SK-N-SH treated with all-trans-retinoic acid at 6 μM for 48 hours (cell line): ENCODE data around the gene SIN3B.
"Not testable (repeated sequence)": the region's sequence is repeated elsewhere in the genome, so short reads cannot be mapped to it uniquely, and the experiment has no call there.

Experiments used
- ATAC-seq: fragments of 200-7000 bp; cut with Tn5 transposase; 3 replicates; pipeline ENCODE4 v1.9.1; 2020; ENCODE audit warnings: mild to moderate bottlenecking, moderate library complexity
- ARNTL ChIP-seq: fragments of 450-650 bp; formaldehyde crosslinking; IDR thresholded peaks from 2 replicates; pipeline ENCODE4 v1.5.0; 2020; ENCODE audit warnings: low read depth, mild to moderate bottlenecking, moderate library complexity, borderline replicate concordance
- BACH2 ChIP-seq: fragments of 250-450 bp; sonication (Bioruptor Pico); IDR thresholded peaks from 2 replicates; pipeline ENCODE4 v1.9.0; 2021; ENCODE audit warnings: mild to moderate bottlenecking, borderline replicate concordance
- CREB5 ChIP-seq: fragments of 250-450 bp; sonication (Bioruptor Pico); IDR thresholded peaks from 2 replicates; pipeline ENCODE4 v1.5.1; 2020; ENCODE audit warnings: low read depth, mild to moderate bottlenecking, moderate library complexity
- CSDC2 ChIP-seq: fragments of 250-450 bp; sonication (Bioruptor Pico); IDR thresholded peaks from 2 replicates; pipeline ENCODE4 v1.5.0; 2020; ENCODE audit warnings: mild to moderate bottlenecking, moderate library complexity
- CSRNP3 ChIP-seq: fragments of 250-450 bp; sonication (Bioruptor Pico); IDR thresholded peaks from 2 replicates; pipeline ENCODE4 v1.5.1; 2021; ENCODE audit warnings: mild to moderate bottlenecking, moderate library complexity
- ESRRG ChIP-seq: fragments of 250-450 bp; sonication (Bioruptor Pico); IDR thresholded peaks from 2 replicates; pipeline ENCODE4 v1.6.1; 2021; ENCODE audit warnings: mild to moderate bottlenecking
- GLIS3 ChIP-seq: fragments of 250-450 bp; sonication (Bioruptor Pico); IDR thresholded peaks from 2 replicates; pipeline ENCODE4 v1.5.0; 2020; ENCODE audit warnings: mild to moderate bottlenecking, moderate library complexity
- ISL1 ChIP-seq: fragments of 250-450 bp; sonication (Bioruptor Pico); IDR thresholded peaks from 2 replicates; pipeline ENCODE4 v2.1.2; 2022; ENCODE audit warnings: mild to moderate bottlenecking, moderate library complexity
- OSR1 ChIP-seq: fragments of 250-450 bp; sonication (Bioruptor Pico); IDR thresholded peaks from 2 replicates; pipeline ENCODE4 v1.8.0; 2022; ENCODE audit warnings: moderate library complexity, mild to moderate bottlenecking, inconsistent platforms
- POU6F1 ChIP-seq: fragments of 250-450 bp; sonication (Bioruptor Pico); IDR thresholded peaks from 2 replicates; pipeline ENCODE4 v1.8.0; 2021; ENCODE audit warnings: low read depth, mild to moderate bottlenecking, moderate library complexity, borderline replicate concordance
- PPARA ChIP-seq: fragments of 250-450 bp; sonication (Bioruptor Pico); IDR thresholded peaks from 2 replicates; pipeline ENCODE4 v1.5.0; 2020; ENCODE audit warnings: mild to moderate bottlenecking, borderline replicate concordance
- RARB ChIP-seq: fragments of 250-450 bp; sonication (Bioruptor Pico); IDR thresholded peaks from 2 replicates; pipeline ENCODE4 v1.8.0; 2021; ENCODE audit warnings: mild to moderate bottlenecking, moderate library complexity
- TCF4 ChIP-seq: fragments of 250-450 bp; sonication (Bioruptor Pico); IDR thresholded peaks from 2 replicates; pipeline ENCODE4 v1.8.0; 2021; ENCODE audit warnings: mild to moderate bottlenecking, moderate library complexity, borderline replicate concordance
- TSHZ2 ChIP-seq: fragments of 250-450 bp; sonication (Bioruptor Pico); IDR thresholded peaks from 2 replicates; pipeline ENCODE4 v1.5.0; 2020; ENCODE audit warnings: mild to moderate bottlenecking, moderate library complexity
- ZC3H10 ChIP-seq: fragments of 250-450 bp; sonication (Bioruptor Pico); IDR thresholded peaks from 2 replicates; pipeline ENCODE4 v1.5.1; 2021; ENCODE audit warnings: mild to moderate bottlenecking, moderate library complexity
- ZFP3 ChIP-seq: fragments of 250-450 bp; sonication (Bioruptor Pico); IDR thresholded peaks from 2 replicates; pipeline ENCODE4 v1.5.0; 2020; ENCODE audit warnings: mild to moderate bottlenecking, moderate library complexity
- ZNF565 ChIP-seq: fragments of 450-650 bp; formaldehyde crosslinking; conservative IDR thresholded peaks from 2 replicates; pipeline ENCODE4 v1.5.0; 2020; ENCODE audit warnings: low read depth, mild to moderate bottlenecking, moderate library complexity
- ZNF70 ChIP-seq: fragments of 450-650 bp; formaldehyde crosslinking; IDR thresholded peaks from 2 replicates; pipeline ENCODE4 v1.5.0; 2020; ENCODE audit warnings: mild to moderate bottlenecking, moderate library complexity
- ZNF8 ChIP-seq: fragments of 450-650 bp; formaldehyde crosslinking; IDR thresholded peaks from 2 replicates; pipeline ENCODE4 v1.5.0; 2020; ENCODE audit warnings: mild to moderate bottlenecking, moderate library complexity

SIN3B gene

GRCh38 chr19:16872728-16873127, 43.5 kb downstream of the SIN3B start:
- no peak for ATAC-seq
- TF ChIP-seq ZFP3 (no peak), ZNF8 (no peak), PPARA (CRISPR knock-in tag) (no peak), GLIS3 (CRISPR knock-in tag) (no peak), CREB5 (CRISPR knock-in tag) (no peak), POU6F1 (no peak)

GRCh38 chr19:16873594-16873993, 44.4 kb downstream of the SIN3B start:
- ATAC-seq, result no peak

GRCh38 chr19:16874250-16874977, 45.2 kb downstream of the SIN3B start:
- ATAC-seq, result no peak
- TF ChIP-seq BACH2 (no peak), GLIS3 (CRISPR knock-in tag) (no peak), ARNTL (CRISPR knock-in tag) (no peak), ZC3H10 (CRISPR knock-in tag) (no peak)

More at GRCh38 chr19:16873594-16873993, 44.4 kb downstream of the SIN3B start:
- TF ChIP-seq ZC3H10 (CRISPR knock-in tag) (no peak), ZNF8 (no peak), ISL1 (CRISPR knock-in tag) (no peak), GLIS3 (CRISPR knock-in tag) (no peak), CSRNP3 (CRISPR knock-in tag) (no peak), ZNF70 (CRISPR knock-in tag) (no peak), TSHZ2 (CRISPR knock-in tag) (no peak), CSDC2 (CRISPR knock-in tag) (no peak), ESRRG (CRISPR knock-in tag) (no peak), RARB (CRISPR knock-in tag) (no peak)

- ATAC-seq, result not testable (repeated sequence)
Observed at GRCh38 chr19:16874978-16875299, 45.7 kb downstream of the SIN3B start.

- no peak for ATAC-seq
- no peak for TF ChIP-seq RARB (CRISPR knock-in tag)
- no peak for TF ChIP-seq ZNF565
- no peak for TF ChIP-seq OSR1 (CRISPR knock-in tag)
- no peak for TF ChIP-seq CREB5 (CRISPR knock-in tag)
- no peak for TF ChIP-seq ZNF70 (CRISPR knock-in tag)
- no peak for TF ChIP-seq TCF4 (CRISPR knock-in tag)
- TF ChIP-seq CSRNP3 (CRISPR knock-in tag), result no peak
- no peak for TF ChIP-seq ZFP3
- no peak for TF ChIP-seq ISL1 (CRISPR knock-in tag)
- no peak for TF ChIP-seq TSHZ2 (CRISPR knock-in tag)
Observed at GRCh38 chr19:16875584-16876555, 46.7 kb downstream of the SIN3B start.
